NCI-H345 treated with DMSO at 0.1 percent for 48 hours (cell line): ENCODE results near the gene FBXW8.
A peak's percentile ranks its signal among the peaks of the same experiment; 100 is the strongest.

Experiments used
- DNase-seq: peaks from one replicate; lab custom pipeline; 2025; ENCODE audit not compliant: unreplicated experiment; lab: John Stamatoyannopoulos, UW

FBXW8 gene

DNA sequence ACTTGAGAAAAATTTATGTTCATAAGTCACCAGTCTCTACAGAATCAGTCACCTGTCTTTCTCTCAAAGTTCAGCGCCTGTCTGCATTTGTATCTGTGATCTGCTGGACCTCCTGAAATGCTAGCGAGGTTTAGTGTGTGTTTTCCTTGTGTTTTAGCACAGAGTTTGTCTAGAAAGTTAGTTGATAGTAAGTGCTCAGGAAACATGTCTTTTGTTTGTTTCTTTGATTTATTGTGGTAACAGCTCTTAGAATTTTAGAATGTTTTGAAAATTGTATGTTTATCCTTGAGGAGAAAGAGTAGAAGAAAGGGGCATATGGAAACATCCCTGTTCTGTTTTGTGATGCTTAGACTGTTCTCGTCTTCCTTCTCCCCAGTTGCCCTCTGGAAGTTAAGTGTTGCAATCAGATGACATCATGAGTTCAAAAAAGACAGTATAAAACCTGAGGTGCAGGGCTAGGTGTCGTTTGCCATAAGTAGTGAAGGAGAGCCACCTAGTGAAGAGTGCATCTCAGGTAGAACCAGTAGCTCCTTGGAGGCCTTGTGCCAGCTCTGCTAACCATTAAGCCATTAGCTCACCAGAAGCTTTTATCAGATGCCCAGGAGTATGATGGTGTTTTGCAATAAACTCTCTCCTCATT, 44.8 kb downstream of the FBXW8 start:
- DNase-seq = no peak

DNA sequence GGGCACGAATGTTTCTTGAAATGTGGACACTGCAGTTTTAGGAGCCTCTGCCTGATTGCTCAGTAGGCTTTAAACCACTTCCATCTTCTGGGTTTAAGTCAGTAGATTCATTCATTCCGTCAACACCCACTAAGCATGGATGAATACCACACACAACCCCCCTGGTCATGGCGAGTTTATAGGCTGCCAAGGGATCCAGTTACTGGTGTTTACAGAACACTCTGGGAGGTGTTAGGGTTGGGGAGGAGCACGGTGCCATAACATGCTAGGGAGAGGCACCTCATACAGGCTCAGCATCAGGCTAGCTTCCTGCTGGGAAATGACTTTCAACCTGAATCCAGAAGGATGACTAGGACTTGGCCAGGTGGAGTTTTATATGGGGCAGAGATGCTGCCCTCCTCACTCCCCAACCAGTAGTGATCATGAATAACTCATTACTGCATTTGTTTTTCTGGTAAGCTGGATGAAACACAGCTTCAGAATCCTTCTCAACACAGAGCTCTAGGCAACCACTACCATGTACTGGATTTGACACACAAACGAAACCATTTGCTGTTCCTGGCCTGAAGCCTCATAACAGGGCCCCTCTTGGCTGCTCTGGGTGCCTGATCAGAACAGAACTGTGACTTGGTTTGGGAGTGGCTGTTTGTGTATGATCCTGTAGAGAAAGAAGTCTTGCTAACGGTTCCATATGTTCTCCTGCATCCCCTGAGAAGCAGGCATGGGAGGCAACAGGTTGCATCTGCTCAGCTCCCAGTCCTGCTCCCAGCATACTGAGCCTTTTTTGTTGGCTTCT, 47.9 kb downstream of the FBXW8 start:
- DNase-seq = no peak

DNA sequence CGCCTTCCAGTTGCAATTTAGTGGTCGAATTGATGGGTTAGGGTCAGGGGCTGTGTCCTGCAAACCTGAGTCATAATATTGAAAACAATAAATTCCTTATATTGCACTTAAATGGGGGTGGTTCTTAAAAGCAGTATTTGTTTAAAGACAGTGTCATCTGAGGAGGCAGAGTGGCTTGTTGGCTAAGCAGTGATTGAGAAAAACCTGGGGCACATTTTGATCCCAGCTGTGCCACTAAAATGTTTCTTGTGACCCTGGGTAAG, 48.4 kb downstream of the FBXW8 start:
- no peak for DNase-seq

GRCh38 chr12:116959845-116960514, 49.2 kb downstream of the FBXW8 start:
- no peak for DNase-seq

DNA sequence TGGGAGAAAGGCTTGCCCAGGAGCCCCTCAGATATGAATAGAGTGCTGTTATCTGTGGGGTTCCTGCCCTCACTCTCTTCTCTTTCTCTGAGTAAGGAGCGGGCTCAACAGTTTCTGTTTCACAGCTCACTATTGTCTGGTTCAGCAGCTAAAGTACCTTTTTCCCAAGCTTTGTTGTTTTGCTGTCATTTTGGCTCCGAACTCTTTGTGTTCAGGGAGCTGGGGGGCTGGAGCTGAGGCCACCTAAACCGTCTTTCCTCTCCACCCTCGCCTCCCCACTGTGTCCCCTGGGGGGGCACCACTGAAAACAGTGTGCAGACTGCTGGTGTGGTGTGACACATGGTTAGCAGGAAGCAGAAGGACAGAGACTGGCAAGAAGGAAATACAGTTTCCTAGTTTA, 51.4 kb downstream of the FBXW8 start:
- DNase-seq = no peak

- DNase-seq = no peak
These were observed 52.1 kb downstream of the FBXW8 start for GRCh38 chr12:116962783-116963356.

DNA sequence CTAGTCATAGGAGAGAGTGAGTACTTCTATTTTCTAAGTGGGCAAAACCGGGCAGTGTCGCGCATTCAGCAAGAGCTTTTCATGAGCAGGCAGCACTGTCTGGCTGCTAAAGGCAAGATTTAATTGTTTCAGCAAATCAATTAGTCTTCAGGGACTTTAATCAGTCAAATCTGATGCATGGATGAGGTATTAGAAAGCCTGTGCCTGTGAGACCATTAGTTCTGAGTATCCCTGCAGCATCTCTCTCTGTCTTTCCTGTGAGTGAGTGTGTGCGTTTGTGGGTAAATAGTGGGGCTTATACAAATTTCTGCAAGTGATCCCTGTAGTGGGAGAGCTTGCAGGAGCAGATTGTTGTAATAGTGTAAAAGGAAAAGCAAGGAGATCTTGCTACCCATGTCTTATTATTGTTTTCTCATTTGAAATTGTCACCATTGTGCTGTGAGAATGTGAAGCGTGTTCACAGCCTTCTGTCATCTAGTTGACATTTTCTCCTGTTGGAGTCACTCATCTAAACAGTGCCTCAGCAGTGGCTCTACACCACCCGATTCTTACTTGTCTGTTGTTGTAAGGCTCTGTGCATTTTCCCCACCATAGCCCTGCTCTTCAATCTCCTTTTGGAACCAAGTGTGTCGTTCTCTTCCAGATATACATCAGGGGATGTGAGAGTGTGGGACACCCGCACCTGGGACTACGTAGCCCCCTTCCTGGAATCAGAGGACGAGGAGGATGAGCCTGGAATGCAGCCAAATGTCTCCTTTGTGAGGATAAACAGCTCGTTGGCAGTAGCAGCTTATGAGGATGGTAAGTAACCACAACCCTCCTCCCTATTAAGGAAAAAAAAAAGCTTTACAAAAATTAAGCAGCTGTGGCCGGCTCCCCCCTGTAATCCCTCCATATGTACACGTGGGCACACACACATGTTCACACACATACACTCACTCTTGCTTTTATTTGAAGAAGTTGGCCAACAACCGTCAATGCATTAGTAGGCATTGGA, 53.6 kb downstream of the FBXW8 start:
- peak; percentile 62 for DNase-seq

- no peak for DNase-seq
These were observed 58.2 kb downstream of the FBXW8 start for GRCh38 chr12:116968986-116969385.

DNA sequence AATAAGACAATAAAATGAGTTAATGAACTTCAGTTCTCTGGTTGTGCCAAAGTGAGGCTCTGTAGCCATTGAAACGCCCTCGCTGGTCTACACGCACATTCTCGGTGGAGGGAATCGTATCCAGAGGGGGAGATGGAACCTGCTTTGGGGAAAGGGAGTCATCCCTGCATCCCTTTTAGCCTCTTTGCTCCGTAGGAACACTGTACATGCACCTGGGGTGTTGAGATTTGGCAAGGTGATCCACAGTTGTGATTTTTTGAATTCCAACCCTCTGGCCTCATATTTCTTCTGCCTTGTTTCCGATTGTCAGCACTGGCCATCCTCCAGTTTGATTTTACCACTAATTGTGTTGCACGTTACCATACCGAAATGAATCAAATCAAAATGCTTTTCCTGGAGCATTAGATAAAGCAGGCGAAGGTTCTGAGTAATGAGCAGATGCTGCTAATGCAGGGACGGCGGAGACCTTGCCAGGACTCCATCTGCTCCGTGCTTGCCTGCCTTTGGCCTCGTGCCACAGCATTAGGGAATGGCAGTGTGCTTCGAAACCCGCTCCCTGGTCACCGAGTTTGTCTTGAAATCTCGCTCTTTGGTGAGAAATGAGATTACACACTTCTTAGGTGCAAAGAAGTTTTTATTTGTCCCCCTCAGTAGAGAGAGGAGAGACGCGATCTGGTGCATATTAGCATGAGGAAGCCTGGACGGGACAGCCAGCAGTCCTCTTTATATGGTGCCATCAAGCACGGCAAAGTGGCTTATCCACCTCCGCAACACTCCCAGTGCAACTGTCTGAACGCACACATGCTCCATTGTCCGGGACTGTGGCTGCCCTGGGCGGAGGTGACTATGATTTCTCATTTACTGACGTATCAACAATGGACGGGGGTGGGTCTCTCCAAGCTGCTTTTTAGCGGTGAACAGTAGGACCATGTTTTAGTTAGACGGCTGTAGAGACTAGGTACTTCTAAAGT, 59.1 kb downstream of the FBXW8 start:
- DNase-seq = no peak

- DNase-seq = no peak
These were observed 60.5 kb downstream of the FBXW8 start for GRCh38 chr12:116971222-116971621.

GRCh38 chr12:116975779-116976393, 65.1 kb downstream of the FBXW8 start:
- DNase-seq = no peak

DNA sequence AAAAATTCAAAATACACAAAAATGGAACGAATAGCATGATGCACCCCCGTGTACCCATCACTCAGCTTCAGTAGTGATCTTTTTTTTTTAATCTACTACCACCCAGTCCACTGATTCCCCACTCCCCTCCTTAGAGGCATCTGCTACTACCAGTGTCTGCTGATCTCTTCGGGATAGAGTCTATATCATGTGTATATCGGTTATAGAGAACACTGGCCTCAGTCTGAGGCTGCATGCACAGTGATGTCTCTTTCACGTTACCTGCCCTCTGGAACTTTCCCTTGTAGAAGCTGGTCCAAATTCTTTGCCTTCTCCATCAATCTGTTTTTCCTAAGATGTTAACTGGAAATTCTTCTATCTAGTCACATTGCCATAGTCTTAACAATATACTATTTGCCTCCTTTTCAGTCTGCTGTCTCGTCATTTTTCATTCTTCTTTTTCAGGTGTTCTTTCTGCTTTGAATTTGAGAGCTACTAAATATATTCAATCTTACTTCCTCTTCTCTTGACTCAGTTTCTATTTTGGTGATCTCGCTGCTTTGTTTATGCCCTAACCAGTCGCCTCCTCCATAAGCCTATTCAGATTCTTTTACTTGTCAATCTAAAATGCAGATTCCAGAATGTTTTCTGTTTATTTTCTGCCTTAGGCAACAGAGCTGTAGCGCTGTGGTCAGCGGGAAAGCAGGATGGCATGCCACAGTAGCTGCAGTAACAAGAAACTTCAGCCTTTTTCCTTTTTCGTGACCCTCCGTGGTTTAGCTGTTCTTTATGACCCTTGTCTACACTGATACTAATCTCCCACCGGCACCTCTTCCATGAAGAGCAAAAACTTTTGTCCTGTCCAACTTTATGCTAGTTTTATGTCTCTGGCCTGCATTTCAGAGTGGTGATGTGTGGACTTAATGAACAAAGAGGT, 67.0 kb downstream of the FBXW8 start:
- no peak for DNase-seq

- no peak for DNase-seq
These were observed 68.2 kb downstream of the FBXW8 start for GRCh38 chr12:116978791-116979508.

DNA sequence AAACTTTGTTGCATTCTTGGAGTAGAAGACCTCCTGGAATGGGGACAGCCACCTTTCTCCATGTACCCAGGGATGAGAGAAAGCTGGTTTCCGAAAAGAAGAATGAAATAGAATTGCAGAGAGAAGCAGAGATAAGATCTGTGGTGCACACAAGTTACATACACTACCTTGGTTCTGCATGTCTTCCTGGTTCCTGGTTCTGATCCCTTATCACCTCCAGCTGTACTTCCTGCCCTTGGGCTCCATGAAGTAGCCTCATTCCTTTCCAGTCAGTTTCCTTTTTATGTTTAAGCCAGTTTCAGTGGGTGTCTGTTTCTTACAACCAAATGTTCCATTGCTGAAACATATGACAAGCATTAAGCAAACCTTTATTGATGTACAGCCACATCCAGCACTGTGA, 69.3 kb downstream of the FBXW8 start:
- DNase-seq = no peak

- no peak for DNase-seq
These were observed 72.2 kb downstream of the FBXW8 start for GRCh38 chr12:116982791-116983411.

DNA sequence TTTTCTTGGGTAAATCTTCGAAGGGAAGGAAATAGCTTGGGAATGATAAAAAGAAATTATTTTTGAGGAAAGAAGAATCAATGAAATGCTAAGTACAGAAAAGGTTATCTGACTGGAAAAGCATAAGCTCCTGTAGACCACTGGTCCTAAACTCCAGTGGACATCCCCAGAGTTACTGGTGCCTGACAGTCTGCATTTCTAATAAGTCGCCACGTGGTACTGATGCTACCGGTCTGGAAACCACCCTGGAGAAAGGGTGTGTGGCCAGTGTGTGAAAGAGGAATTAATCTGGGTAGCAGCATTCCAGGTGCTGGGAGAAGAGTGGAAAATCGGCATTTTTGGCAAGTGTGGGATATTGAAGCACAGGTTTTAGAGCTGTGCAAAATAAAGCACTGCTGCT, 73.3 kb downstream of the FBXW8 start:
- no peak for DNase-seq

DNA sequence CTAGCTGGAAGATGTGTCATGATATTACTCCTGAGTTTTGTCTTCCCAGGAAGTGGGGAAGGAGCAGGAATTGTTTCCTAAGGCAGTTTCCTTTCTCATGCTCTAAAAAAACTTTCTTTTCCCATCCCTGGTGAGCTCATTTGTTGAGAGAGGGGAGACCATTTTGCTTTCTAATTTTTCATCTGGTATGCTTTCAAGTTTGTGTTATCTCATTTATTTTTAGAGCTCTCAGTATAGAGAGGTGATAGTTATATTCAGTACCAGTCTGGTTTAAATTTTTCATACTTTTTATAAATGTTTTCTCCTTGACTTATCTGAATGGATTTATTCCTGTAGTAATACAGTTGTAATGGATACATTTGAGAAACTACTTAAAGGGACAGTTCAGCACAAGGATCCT, 79.6 kb downstream of the FBXW8 start:
- no peak for DNase-seq
